Tibial nerve (tissue), 3 donors: Measurements from ENCODE around the gene MMP25.

Source experiments
- POLR2A ChIP-seq, 2 donors: fragments of 450-650 bp; IDR thresholded peaks; one replicate each; pipeline ENCODE4 v1.6.1; 2017; ENCODE audit warnings: antibody characterized with exemption in 2 of 2, mild to moderate bottlenecking in 2 of 2, moderate library complexity in 2 of 2
- TF ChIP-seq, protein P1 (sequence below), 5 experiments: fragments of 200-600 bp in 3 of 5; fragments of 450-650 bp in 2 of 5; sonication (generic) in 3 of 5; IDR thresholded peaks; one replicate each; pipeline ENCODE4 v1.5.1; 2016 to 2019; ENCODE audit warnings: antibody characterized with exemption in 5 of 5, mild to moderate bottlenecking in 3 of 5, moderate library complexity in 2 of 5

DNA sequence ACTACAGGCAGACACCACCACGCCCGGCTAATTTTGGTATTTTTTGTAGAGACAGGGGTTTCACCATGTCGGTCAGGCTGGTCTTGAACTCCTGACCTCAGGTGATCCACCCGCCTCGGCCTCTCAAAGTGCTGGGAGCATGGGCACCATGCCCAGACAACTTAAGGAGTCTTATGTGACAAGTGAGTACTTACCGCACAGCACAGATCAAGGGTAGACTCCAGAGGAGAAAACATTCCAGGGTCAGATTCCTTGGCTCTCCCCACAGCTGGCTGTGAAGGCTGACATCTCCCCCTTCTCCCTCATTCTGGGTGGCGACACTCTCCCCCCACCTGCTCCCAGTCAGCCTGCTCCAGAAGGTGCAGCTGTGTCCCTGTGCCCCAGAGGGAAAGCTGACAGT is 42.1 kb downstream of the MMP25 start:
- TF ChIP-seq, protein P1, sequence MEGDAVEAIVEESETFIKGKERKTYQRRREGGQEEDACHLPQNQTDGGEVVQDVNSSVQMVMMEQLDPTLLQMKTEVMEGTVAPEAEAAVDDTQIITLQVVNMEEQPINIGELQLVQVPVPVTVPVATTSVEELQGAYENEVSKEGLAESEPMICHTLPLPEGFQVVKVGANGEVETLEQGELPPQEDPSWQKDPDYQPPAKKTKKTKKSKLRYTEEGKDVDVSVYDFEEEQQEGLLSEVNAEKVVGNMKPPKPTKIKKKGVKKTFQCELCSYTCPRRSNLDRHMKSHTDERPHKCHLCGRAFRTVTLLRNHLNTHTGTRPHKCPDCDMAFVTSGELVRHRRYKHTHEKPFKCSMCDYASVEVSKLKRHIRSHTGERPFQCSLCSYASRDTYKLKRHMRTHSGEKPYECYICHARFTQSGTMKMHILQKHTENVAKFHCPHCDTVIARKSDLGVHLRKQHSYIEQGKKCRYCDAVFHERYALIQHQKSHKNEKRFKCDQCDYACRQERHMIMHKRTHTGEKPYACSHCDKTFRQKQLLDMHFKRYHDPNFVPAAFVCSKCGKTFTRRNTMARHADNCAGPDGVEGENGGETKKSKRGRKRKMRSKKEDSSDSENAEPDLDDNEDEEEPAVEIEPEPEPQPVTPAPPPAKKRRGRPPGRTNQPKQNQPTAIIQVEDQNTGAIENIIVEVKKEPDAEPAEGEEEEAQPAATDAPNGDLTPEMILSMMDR (IDR thresholded peaks at IDR 0.05): no peak
- TF ChIP-seq POLR2A (IDR thresholded peaks at IDR 0.05): no peak
